B cell (primary cell): ENCODE results near the gene FAF1. TPM values are rescaled to one million over a fixed set of nuclear protein-coding genes. Genes with fewer than 3 reads are reported as not detected.

Experiments
- ATAC-seq: fragments of 200-7000 bp; cut with Tn5 transposase; one replicate; pipeline ENCODE4 v1.10.0; 2021; ENCODE audit warnings: low read depth, mild to moderate bottlenecking, moderate number of reproducible peaks, moderate library complexity
- CTCF ChIA-PET: fragments of 350-600 bp; sonication (Branson Sonifier 250); formaldehyde crosslinking; loops from one replicate; lab custom pipeline; 2021; ENCODE audit warnings: antibody characterized with exemption, inconsistent platforms; lab: Charles Lee
- POLR2A ChIA-PET: fragments of 350-600 bp; sonication (Branson Sonifier 250); formaldehyde crosslinking; loops from one replicate; lab custom pipeline; 2021; ENCODE audit warnings: antibody characterized with exemption; lab: Charles Lee
- DNase-seq: peaks from one replicate; pipeline ENCODE4 v3.0.0; 2013
- H2AFZ ChIP-seq: 2 replicates; pipeline ENCODE4 v1.6.1; 2012; ENCODE audit warnings: mild to moderate bottlenecking, low read depth, low read length; ENCODE audit not compliant: insufficient read depth, poor library complexity, severe bottlenecking
- H3K27ac ChIP-seq, 2 donors: 1 replicate in 1 of 2; 2 replicates in 1 of 2; pipeline ENCODE4 v1.5.1; 2012 to 2013; ENCODE audit warnings: low read length in 2 of 2, mild to moderate bottlenecking in 2 of 2, moderate library complexity in 1 of 2
- H3K27me3 ChIP-seq, 4 experiments: fragments of 200-600 bp in 1 of 4; sonication (generic) in 1 of 4; replicated peaks in 1 of 4; 1 replicate in 2 of 4; 2 replicates in 2 of 4; pipeline versions ENCODE4 v1.6.1 to v1.7.0; 2013 to 2016; ENCODE audit warnings: low read length in 3 of 4, mild to moderate bottlenecking in 2 of 4, mixed read lengths in 1 of 4, moderate library complexity in 1 of 4; ENCODE audit not compliant: insufficient read depth in 4 of 4, control insufficient read depth in 3 of 4; ENCODE audit errors: control extremely low read depth in 1 of 4
- H3K36me3 ChIP-seq, 2 experiments: replicated peaks in 1 of 2; 1 replicate in 1 of 2; 2 replicates in 1 of 2; pipeline versions ENCODE4 v1.6.1 to v1.7.1; 2013; ENCODE audit warnings: low read length in 1 of 2; ENCODE audit not compliant: insufficient read depth in 2 of 2, control insufficient read depth in 1 of 2; ENCODE audit errors: control extremely low read depth in 1 of 2, extremely low read depth in 1 of 2
- H3K4me1 ChIP-seq, 2 donors: fragments of 200-600 bp in 1 of 2; sonication (generic) in 1 of 2; 1 replicate in 1 of 2; 2 replicates in 1 of 2; pipeline versions ENCODE4 v1.5.1 to v1.6.1; 2013 to 2017; ENCODE audit warnings: low read length in 2 of 2; ENCODE audit not compliant: control insufficient read depth in 2 of 2, insufficient read depth in 2 of 2
- H3K4me2 ChIP-seq: replicated peaks from 2 replicates; pipeline ENCODE3; 2012; ENCODE audit warnings: mild to moderate bottlenecking, low read depth, low read length; ENCODE audit not compliant: poor library complexity, severe bottlenecking
- H3K4me3 ChIP-seq, 5 experiments: fragments of 200-600 bp in 1 of 5; sonication (generic) in 1 of 5; 1 replicate in 3 of 5; 2 replicates in 2 of 5; pipeline versions ENCODE4 v1.5.1 to v1.7.0; 2011 to 2016; ENCODE audit warnings: low read length in 4 of 5, mild to moderate bottlenecking in 4 of 5, low read depth in 2 of 5, control low read depth in 1 of 5, moderate library complexity in 1 of 5; ENCODE audit not compliant: insufficient read depth in 1 of 5; ENCODE audit errors: control extremely low read depth in 1 of 5, extremely low read depth in 1 of 5
- H3K79me2 ChIP-seq: fragments of 200-600 bp; sonication (generic); one replicate; pipeline ENCODE4 v1.6.0; 2016; ENCODE audit warnings: low read length; ENCODE audit not compliant: control insufficient read depth, insufficient read depth
- H3K9ac ChIP-seq: fragments of 200-600 bp; sonication (generic); 2 replicates; pipeline ENCODE4 v1.6.1; 2017; ENCODE audit warnings: mild to moderate bottlenecking, low read length, moderate library complexity
- H3K9me3 ChIP-seq, 3 donors: one replicate each; pipeline versions ENCODE4 v1.6.1 to v1.7.1; 2013; ENCODE audit warnings: low read length in 2 of 3; ENCODE audit not compliant: control insufficient read depth in 2 of 3, insufficient read depth in 1 of 3; ENCODE audit errors: control extremely low read depth in 1 of 3
- H4K20me1 ChIP-seq: 2 replicates; pipeline ENCODE4 v1.6.0; 2012; ENCODE audit warnings: mild to moderate bottlenecking, low read length; ENCODE audit not compliant: insufficient read depth, control insufficient read depth, poor library complexity, severe bottlenecking
- H3K27ac Mint-ChIP-seq: one replicate; pipeline ENCODE4 v1.8.0; 2021; ENCODE audit warnings: mixed read lengths
- H3K27me3 Mint-ChIP-seq: one replicate; pipeline ENCODE4 v1.8.0; 2021; ENCODE audit warnings: mixed read lengths
- H3K4me1 Mint-ChIP-seq: one replicate; pipeline ENCODE4 v1.8.0; 2021; ENCODE audit warnings: mixed read lengths
- H3K4me3 Mint-ChIP-seq: one replicate; pipeline ENCODE4 v1.8.0; 2021; ENCODE audit warnings: mixed read lengths
- H3K9me3 Mint-ChIP-seq: one replicate; pipeline ENCODE4 v1.8.0; 2022; ENCODE audit warnings: mixed read lengths; ENCODE audit not compliant: insufficient read depth
- CTCF ChIP-seq: fragments of 200-600 bp; IDR thresholded peaks from one replicate; pipeline ENCODE4 v1.8.0; 2022; ENCODE audit warnings: antibody characterized with exemption, mild to moderate bottlenecking
- EZH2 ChIP-seq: IDR thresholded peaks from 2 replicates; pipeline ENCODE4 v1.6.1; 2012; ENCODE audit warnings: borderline replicate concordance, low read depth, mild to moderate bottlenecking, moderate library complexity, low read length; ENCODE audit not compliant: insufficient read depth, poor library complexity, severe bottlenecking
- WGBS: methylation state at CpG from one replicate; pipeline ENCODE4 v1.1.5; 2013; ENCODE audit warnings: missing lambda C conversion rate; ENCODE audit not compliant: insufficient coverage; 5-methylcytosine and 5-hydroxymethylcytosine counted together
- intact Hi-C: fragments of 100-400 bp; cut with micrococcal nuclease; formaldehyde crosslinking; loops from one replicate; pipeline ENCODE4 v1.10.0; 2022
- polyA plus RNA-seq: library from polyadenylated mRNA; depleted of rRNA; stranded (reverse); fragments of >200 nt; gene quantifications from 2 replicates; pipeline ENCODE4 v1.2.3, GENCODE V29; 2012
- total RNA-seq, 2 donors: library from RNA; stranded (reverse); fragments of 120-200 nt in 1 of 2; gene quantifications; 1 replicate in 1 of 2; 2 replicates in 1 of 2; pipeline versions ENCODE4 v1.2.3 to v1.2.4, GENCODE V29; 2013 to 2022

The FAF1 gene
- total and polyA plus RNA-seq, 2 donors (not counting 1 experiment from before 2014, with no cell fraction given): 10.1 to 58.4 TPM

- DNase-seq (no peak), ATAC-seq (no peak)
- Mint-ChIP-seq H3K27ac (no peak overlapping the region), H3K4me3 (no peak overlapping the region), H3K27me3 (no peaks in the 10 kb centered on the region), H3K4me1 (no peaks in the 10 kb centered on the region), H3K9me3 (no peaks in the 10 kb centered on the region)
- Histone ChIP-seq H3K4me3 (no peak overlapping the region), H3K4me1 (no peaks in the 10 kb centered on the region), H3K9me3 (no peaks in the 10 kb centered on the region), H3K36me3 (peaks cover 0 to 24% of the 10 kb centered on the region in 2 experiments), H3K79me2 (no peaks in the 10 kb centered on the region), H3K27ac (no peak overlapping the region), H3K27me3 (no peaks in the 10 kb centered on the region), H2AFZ (no peak overlapping the region), H4K20me1 (no peaks in the 10 kb centered on the region), H3K9ac (no peak overlapping the region), H3K4me2 (no peak overlapping the region)
- CTCF ChIA-PET: no interaction called here
- intact Hi-C loops: no loop called here
- no peak for TF ChIP-seq CTCF
- no peak for TF ChIP-seq EZH2
- POLR2A ChIA-PET: no interaction called here
- no CpG with 5 or more reads among the region's 1 CpG for WGBS
Measured at GRCh38 chr1:50488876-50489275, 471.2 kb downstream of the FAF1 start.

GRCh38 chr1:50488356-50488755 is 471.7 kb downstream of the FAF1 start:
- no peaks in the 10 kb centered on the region for H3K9me3 ChIP-seq
- POLR2A ChIA-PET: no interaction called here
- H2AFZ ChIP-seq: no peak overlapping the region
- no peak overlapping the region for H3K4me2 ChIP-seq
- Mint-ChIP-seq H3K27me3 (no peaks in the 10 kb centered on the region), H3K4me1 (no peaks in the 10 kb centered on the region), H3K27ac (no peak overlapping the region), H3K9me3 (no peaks in the 10 kb centered on the region), H3K4me3 (no peak overlapping the region)
- DNase-seq (no peak), ATAC-seq (no peak)
- H3K36me3 ChIP-seq: peaks cover 0 to 24% of the 10 kb centered on the region in 2 experiments
- no CpG with 5 or more reads among the region's 3 CpGs for WGBS
- H3K4me3 ChIP-seq: no peak overlapping the region
- no peaks in the 10 kb centered on the region for H3K27me3 ChIP-seq
- CTCF ChIA-PET: no interaction called here
- H3K79me2 ChIP-seq: no peaks in the 10 kb centered on the region
- H3K4me1 ChIP-seq: no peaks in the 10 kb centered on the region
- H3K9ac ChIP-seq: no peak overlapping the region
- no peaks in the 10 kb centered on the region for H4K20me1 ChIP-seq
- intact Hi-C loops: no loop called here
- H3K27ac ChIP-seq: no peak overlapping the region
- TF ChIP-seq EZH2 (no peak), CTCF (no peak)
